ENCODE data around the gene SLC4A5.

SLC4A5 gene

GRCh38 chr2:74260495-74260894, 82.7 kb downstream of the SLC4A5 start:
- no peak overlapping the region for H3K4me3 ChIP-seq (ENCODE audit: low read length in 2 of 2)
- no peaks in the 10 kb centered on the region for H3K4me1 ChIP-seq (ENCODE audit: control insufficient read depth in 2 of 2, insufficient read depth in 2 of 2, low read length in 2 of 2)
- H3K27ac ChIP-seq (ENCODE audit: low read depth in 2 of 2, low read length in 2 of 2) = no peak overlapping the region
- no peaks in the 10 kb centered on the region for H3K9me3 ChIP-seq (ENCODE audit: control insufficient read depth in 2 of 2, low read length in 2 of 2)
- no peaks in the 10 kb centered on the region for H3K27me3 ChIP-seq (ENCODE audit: control insufficient read depth in 2 of 2, insufficient read depth in 2 of 2, low read length in 2 of 2)
- H3K9ac ChIP-seq (ENCODE audit: low read depth in 1 of 2, low read length in 2 of 2) = no peak overlapping the region
- no peaks in the 10 kb centered on the region for H3K36me3 ChIP-seq (ENCODE audit: control insufficient read depth in 2 of 2, insufficient read depth in 2 of 2, low read length in 2 of 2)

GRCh38 chr2:74259733-74260132, 83.5 kb downstream of the SLC4A5 start:
- Histone ChIP-seq H3K9me3 (ENCODE audit: control insufficient read depth in 2 of 2, low read length in 2 of 2) (no peaks in the 10 kb centered on the region), H3K4me1 (ENCODE audit: control insufficient read depth in 2 of 2, insufficient read depth in 2 of 2, low read length in 2 of 2) (no peaks in the 10 kb centered on the region), H3K36me3 (ENCODE audit: control insufficient read depth in 2 of 2, insufficient read depth in 2 of 2, low read length in 2 of 2) (no peaks in the 10 kb centered on the region), H3K9ac (ENCODE audit: low read depth in 1 of 2, low read length in 2 of 2) (no peak overlapping the region), H3K27ac (ENCODE audit: low read depth in 2 of 2, low read length in 2 of 2) (no peak overlapping the region), H3K27me3 (ENCODE audit: control insufficient read depth in 2 of 2, insufficient read depth in 2 of 2, low read length in 2 of 2) (no peaks in the 10 kb centered on the region), H3K4me3 (ENCODE audit: low read length in 2 of 2) (no peak overlapping the region)

DNA sequence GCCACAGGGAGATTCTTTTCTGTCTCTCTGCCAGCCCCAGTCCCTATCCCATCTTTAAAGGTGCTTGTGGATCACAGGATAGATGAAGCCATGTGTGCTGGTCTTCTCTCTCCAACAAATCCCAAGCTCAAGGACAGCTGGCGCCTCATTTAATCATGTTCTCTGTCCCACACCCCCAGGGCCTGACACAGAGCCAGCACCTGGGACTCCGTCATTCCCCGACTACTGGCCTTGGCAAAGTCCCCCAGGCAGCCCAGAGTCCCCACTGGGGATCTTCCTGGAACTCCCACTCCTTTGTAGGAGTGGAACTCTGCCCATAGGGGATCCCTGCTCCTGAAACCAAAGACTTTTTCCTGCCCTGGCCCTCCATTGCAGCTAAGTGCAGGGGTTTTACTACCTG, 84.0 kb downstream of the SLC4A5 start:
- no peaks in the 10 kb centered on the region for H3K36me3 ChIP-seq (ENCODE audit: control insufficient read depth in 2 of 2, insufficient read depth in 2 of 2, low read length in 2 of 2)
- no peaks in the 10 kb centered on the region for H3K9me3 ChIP-seq (ENCODE audit: control insufficient read depth in 2 of 2, low read length in 2 of 2)
- no peak overlapping the region for H3K27ac ChIP-seq (ENCODE audit: low read depth in 2 of 2, low read length in 2 of 2)
- H3K9ac ChIP-seq (ENCODE audit: low read depth in 1 of 2, low read length in 2 of 2) = no peak overlapping the region
- H3K4me1 ChIP-seq (ENCODE audit: control insufficient read depth in 2 of 2, insufficient read depth in 2 of 2, low read length in 2 of 2) = no peaks in the 10 kb centered on the region
- no peaks in the 10 kb centered on the region for H3K27me3 ChIP-seq (ENCODE audit: control insufficient read depth in 2 of 2, insufficient read depth in 2 of 2, low read length in 2 of 2)
- H3K4me3 ChIP-seq (ENCODE audit: low read length in 2 of 2) = no peak overlapping the region

- no peaks in the 10 kb centered on the region for H3K27me3 ChIP-seq (ENCODE audit: control insufficient read depth in 2 of 2, insufficient read depth in 2 of 2, low read length in 2 of 2)
- no peak overlapping the region for H3K27ac ChIP-seq (ENCODE audit: low read depth in 2 of 2, low read length in 2 of 2)
- no peaks in the 10 kb centered on the region for H3K9me3 ChIP-seq (ENCODE audit: control insufficient read depth in 2 of 2, low read length in 2 of 2)
- no peaks in the 10 kb centered on the region for H3K36me3 ChIP-seq (ENCODE audit: control insufficient read depth in 2 of 2, insufficient read depth in 2 of 2, low read length in 2 of 2)
- H3K9ac ChIP-seq (ENCODE audit: low read depth in 1 of 2, low read length in 2 of 2) = no peak overlapping the region
- no peaks in the 10 kb centered on the region for H3K4me1 ChIP-seq (ENCODE audit: control insufficient read depth in 2 of 2, insufficient read depth in 2 of 2, low read length in 2 of 2)
- no peak overlapping the region for H3K4me3 ChIP-seq (ENCODE audit: low read length in 2 of 2)
Observed at GRCh38 chr2:74255660-74256213, 87.5 kb downstream of the SLC4A5 start.

- Histone ChIP-seq H3K9me3 (ENCODE audit: control insufficient read depth in 2 of 2, low read length in 2 of 2) (no peaks in the 10 kb centered on the region), H3K9ac (ENCODE audit: low read depth in 1 of 2, low read length in 2 of 2) (no peak overlapping the region), H3K4me3 (ENCODE audit: low read length in 2 of 2) (no peak overlapping the region), H3K27me3 (ENCODE audit: control insufficient read depth in 2 of 2, insufficient read depth in 2 of 2, low read length in 2 of 2) (no peaks in the 10 kb centered on the region), H3K27ac (ENCODE audit: low read depth in 2 of 2, low read length in 2 of 2) (no peak overlapping the region), H3K4me1 (ENCODE audit: control insufficient read depth in 2 of 2, insufficient read depth in 2 of 2, low read length in 2 of 2) (no peaks in the 10 kb centered on the region), H3K36me3 (ENCODE audit: control insufficient read depth in 2 of 2, insufficient read depth in 2 of 2, low read length in 2 of 2) (no peaks in the 10 kb centered on the region)
Observed at GRCh38 chr2:74253971-74254310, 89.3 kb downstream of the SLC4A5 start.

GRCh38 chr2:74253306-74253970, 89.8 kb downstream of the SLC4A5 start:
- H3K4me1 ChIP-seq (ENCODE audit: control insufficient read depth in 2 of 2, insufficient read depth in 2 of 2, low read length in 2 of 2) = no peaks in the 10 kb centered on the region
- H3K27me3 ChIP-seq (ENCODE audit: control insufficient read depth in 2 of 2, insufficient read depth in 2 of 2, low read length in 2 of 2) = no peaks in the 10 kb centered on the region
- no peaks in the 10 kb centered on the region for H3K9me3 ChIP-seq (ENCODE audit: control insufficient read depth in 2 of 2, low read length in 2 of 2)
- H3K27ac ChIP-seq (ENCODE audit: low read depth in 2 of 2, low read length in 2 of 2) = no peak overlapping the region
- H3K4me3 ChIP-seq (ENCODE audit: low read length in 2 of 2) = no peak overlapping the region
- no peak overlapping the region for H3K9ac ChIP-seq (ENCODE audit: low read depth in 1 of 2, low read length in 2 of 2)
- H3K36me3 ChIP-seq (ENCODE audit: control insufficient read depth in 2 of 2, insufficient read depth in 2 of 2, low read length in 2 of 2) = no peaks in the 10 kb centered on the region

- Histone ChIP-seq H3K36me3 (ENCODE audit: control insufficient read depth in 2 of 2, insufficient read depth in 2 of 2, low read length in 2 of 2) (no peaks in the 10 kb centered on the region), H3K4me1 (ENCODE audit: control insufficient read depth in 2 of 2, insufficient read depth in 2 of 2, low read length in 2 of 2) (no peaks in the 10 kb centered on the region), H3K4me3 (ENCODE audit: low read length in 2 of 2) (no peak overlapping the region), H3K9ac (ENCODE audit: low read depth in 1 of 2, low read length in 2 of 2) (no peak overlapping the region), H3K27me3 (ENCODE audit: control insufficient read depth in 2 of 2, insufficient read depth in 2 of 2, low read length in 2 of 2) (no peaks in the 10 kb centered on the region), H3K27ac (ENCODE audit: low read depth in 2 of 2, low read length in 2 of 2) (no peak overlapping the region), H3K9me3 (ENCODE audit: control insufficient read depth in 2 of 2, low read length in 2 of 2) (no peaks in the 10 kb centered on the region)
Observed at GRCh38 chr2:74252862-74253261, 90.4 kb downstream of the SLC4A5 start.

GRCh38 chr2:74252036-74252435, 91.2 kb downstream of the SLC4A5 start:
- Histone ChIP-seq H3K27me3 (ENCODE audit: control insufficient read depth in 2 of 2, insufficient read depth in 2 of 2, low read length in 2 of 2) (no peaks in the 10 kb centered on the region), H3K27ac (ENCODE audit: low read depth in 2 of 2, low read length in 2 of 2) (no peak overlapping the region), H3K4me3 (ENCODE audit: low read length in 2 of 2) (no peak overlapping the region), H3K9me3 (ENCODE audit: control insufficient read depth in 2 of 2, low read length in 2 of 2) (no peaks in the 10 kb centered on the region), H3K36me3 (ENCODE audit: control insufficient read depth in 2 of 2, insufficient read depth in 2 of 2, low read length in 2 of 2) (no peaks in the 10 kb centered on the region), H3K4me1 (ENCODE audit: control insufficient read depth in 2 of 2, insufficient read depth in 2 of 2, low read length in 2 of 2) (no peaks in the 10 kb centered on the region), H3K9ac (ENCODE audit: low read depth in 1 of 2, low read length in 2 of 2) (no peak overlapping the region)

GRCh38 chr2:74250189-74250631, 93.0 kb downstream of the SLC4A5 start:
- no peak overlapping the region for H3K9ac ChIP-seq (ENCODE audit: low read depth in 1 of 2, low read length in 2 of 2)
- no peak overlapping the region for H3K27ac ChIP-seq (ENCODE audit: low read depth in 2 of 2, low read length in 2 of 2)
- H3K27me3 ChIP-seq (ENCODE audit: control insufficient read depth in 2 of 2, insufficient read depth in 2 of 2, low read length in 2 of 2) = no peaks in the 10 kb centered on the region
- H3K9me3 ChIP-seq (ENCODE audit: control insufficient read depth in 2 of 2, low read length in 2 of 2) = no peaks in the 10 kb centered on the region
- H3K4me1 ChIP-seq (ENCODE audit: control insufficient read depth in 2 of 2, insufficient read depth in 2 of 2, low read length in 2 of 2) = no peaks in the 10 kb centered on the region
- no peak overlapping the region for H3K4me3 ChIP-seq (ENCODE audit: low read length in 2 of 2)
- H3K36me3 ChIP-seq (ENCODE audit: control insufficient read depth in 2 of 2, insufficient read depth in 2 of 2, low read length in 2 of 2) = no peaks in the 10 kb centered on the region

DNA sequence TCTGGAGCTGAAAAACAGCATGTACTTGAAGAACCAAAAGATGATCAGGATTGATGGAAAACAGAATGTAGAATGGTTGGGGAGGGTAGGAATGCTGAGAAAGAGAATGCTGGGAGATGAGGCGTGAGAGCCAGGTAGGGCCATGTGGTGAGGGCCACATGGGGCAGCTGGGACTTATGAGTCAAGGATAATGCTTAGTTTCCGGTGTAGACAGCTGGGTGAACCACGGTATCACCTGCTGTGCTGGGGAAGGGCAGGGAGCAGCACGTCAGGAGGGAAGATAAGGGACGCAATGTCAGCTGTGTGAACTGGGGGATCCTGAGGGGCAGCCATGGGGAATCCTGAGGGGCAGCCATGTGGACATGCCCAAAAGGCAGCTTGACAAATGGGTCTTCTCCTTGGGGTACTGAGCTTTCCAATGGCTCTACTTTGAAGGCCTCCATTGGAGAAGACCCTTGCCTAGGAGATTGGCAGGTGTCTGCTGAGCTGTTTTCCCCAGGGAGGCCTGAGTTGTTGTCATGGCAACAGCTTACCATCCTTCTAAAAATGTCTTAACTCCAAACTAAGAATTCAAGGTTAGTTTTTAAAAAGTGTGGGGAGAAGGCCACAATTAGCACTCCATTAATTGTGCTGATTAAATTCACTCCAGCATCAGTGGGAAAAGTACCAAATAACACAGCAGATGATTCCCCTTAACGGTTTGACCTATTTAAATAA, 93.7 kb downstream of the SLC4A5 start:
- H3K9me3 ChIP-seq (ENCODE audit: control insufficient read depth in 2 of 2, low read length in 2 of 2) = no peaks in the 10 kb centered on the region
- no peak overlapping the region for H3K27ac ChIP-seq (ENCODE audit: low read depth in 2 of 2, low read length in 2 of 2)
- no peaks in the 10 kb centered on the region for H3K4me1 ChIP-seq (ENCODE audit: control insufficient read depth in 2 of 2, insufficient read depth in 2 of 2, low read length in 2 of 2)
- H3K36me3 ChIP-seq (ENCODE audit: control insufficient read depth in 2 of 2, insufficient read depth in 2 of 2, low read length in 2 of 2) = no peaks in the 10 kb centered on the region
- H3K9ac ChIP-seq (ENCODE audit: low read depth in 1 of 2, low read length in 2 of 2) = no peak overlapping the region
- no peaks in the 10 kb centered on the region for H3K27me3 ChIP-seq (ENCODE audit: control insufficient read depth in 2 of 2, insufficient read depth in 2 of 2, low read length in 2 of 2)
- H3K4me3 ChIP-seq (ENCODE audit: low read length in 2 of 2) = no peak overlapping the region

Data from mucosa of rectum (tissue), 2 donors.